ENCODE data around the gene ZBTB11. TPM values are rescaled to one million over a fixed set of nuclear protein-coding genes. Genes with fewer than 3 reads are reported as not detected.

The ZBTB11 gene
- polyA plus RNA-seq, 1 of the 3 experiments (the other 2 are of a cell fraction): 4.9 TPM

- TF ChIP-seq, protein P1, sequence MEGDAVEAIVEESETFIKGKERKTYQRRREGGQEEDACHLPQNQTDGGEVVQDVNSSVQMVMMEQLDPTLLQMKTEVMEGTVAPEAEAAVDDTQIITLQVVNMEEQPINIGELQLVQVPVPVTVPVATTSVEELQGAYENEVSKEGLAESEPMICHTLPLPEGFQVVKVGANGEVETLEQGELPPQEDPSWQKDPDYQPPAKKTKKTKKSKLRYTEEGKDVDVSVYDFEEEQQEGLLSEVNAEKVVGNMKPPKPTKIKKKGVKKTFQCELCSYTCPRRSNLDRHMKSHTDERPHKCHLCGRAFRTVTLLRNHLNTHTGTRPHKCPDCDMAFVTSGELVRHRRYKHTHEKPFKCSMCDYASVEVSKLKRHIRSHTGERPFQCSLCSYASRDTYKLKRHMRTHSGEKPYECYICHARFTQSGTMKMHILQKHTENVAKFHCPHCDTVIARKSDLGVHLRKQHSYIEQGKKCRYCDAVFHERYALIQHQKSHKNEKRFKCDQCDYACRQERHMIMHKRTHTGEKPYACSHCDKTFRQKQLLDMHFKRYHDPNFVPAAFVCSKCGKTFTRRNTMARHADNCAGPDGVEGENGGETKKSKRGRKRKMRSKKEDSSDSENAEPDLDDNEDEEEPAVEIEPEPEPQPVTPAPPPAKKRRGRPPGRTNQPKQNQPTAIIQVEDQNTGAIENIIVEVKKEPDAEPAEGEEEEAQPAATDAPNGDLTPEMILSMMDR (IDR thresholded peaks at IDR 0.05): no peak
- no peak for TF ChIP-seq RAD21 (IDR thresholded peaks at IDR 0.05; ENCODE audit: low read length)
- no peak for TF ChIP-seq GABPA (IDR thresholded peaks at IDR 0.05; ENCODE audit: low read depth)
- no peak for TF ChIP-seq YY1 (IDR thresholded peaks at IDR 0.05; ENCODE audit: low read depth)
These were observed 49.0 kb upstream of the ZBTB11 start (continued) for GRCh38 chr3:101725890-101726275.

DNA sequence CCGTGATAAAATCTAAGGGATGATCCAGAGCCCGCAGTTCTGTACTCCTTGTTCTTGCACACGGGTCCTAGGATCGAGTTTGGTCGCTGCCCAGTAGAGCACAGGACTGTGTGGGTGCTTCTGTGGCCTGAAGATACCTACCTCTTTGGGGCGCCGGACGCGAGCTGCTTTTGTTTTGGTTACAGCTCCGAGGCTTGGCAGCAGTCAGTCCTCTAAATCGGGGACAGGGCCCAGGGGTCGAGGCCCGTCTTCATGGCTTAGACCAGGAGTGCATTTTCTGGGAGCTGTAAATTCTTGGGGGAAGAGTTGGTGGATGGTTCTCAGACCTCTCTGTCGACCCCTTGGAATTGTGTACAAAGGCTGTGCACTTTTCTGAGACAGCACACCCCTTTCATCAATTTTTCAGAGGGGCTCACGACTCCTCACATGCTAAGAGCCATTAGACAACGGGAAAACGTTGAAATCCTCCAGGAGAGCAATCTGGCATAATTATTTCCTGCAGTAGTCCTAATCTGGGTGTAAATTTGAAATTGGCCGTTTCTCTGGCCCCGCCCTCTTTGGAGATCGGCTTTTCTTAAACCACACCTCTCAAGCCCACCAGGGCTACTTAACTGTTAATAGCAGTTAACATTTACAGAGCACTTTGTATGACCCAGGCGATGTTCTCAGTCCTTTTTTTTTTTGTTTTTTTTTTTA lies 48.4 kb upstream of the ZBTB11 start:
- H3K4me2 ChIP-seq: peak overlapping the region; percentile 94
- TF ChIP-seq, protein P1 (IDR thresholded peaks at IDR 0.05): no peak
- TF ChIP-seq, protein P2, sequence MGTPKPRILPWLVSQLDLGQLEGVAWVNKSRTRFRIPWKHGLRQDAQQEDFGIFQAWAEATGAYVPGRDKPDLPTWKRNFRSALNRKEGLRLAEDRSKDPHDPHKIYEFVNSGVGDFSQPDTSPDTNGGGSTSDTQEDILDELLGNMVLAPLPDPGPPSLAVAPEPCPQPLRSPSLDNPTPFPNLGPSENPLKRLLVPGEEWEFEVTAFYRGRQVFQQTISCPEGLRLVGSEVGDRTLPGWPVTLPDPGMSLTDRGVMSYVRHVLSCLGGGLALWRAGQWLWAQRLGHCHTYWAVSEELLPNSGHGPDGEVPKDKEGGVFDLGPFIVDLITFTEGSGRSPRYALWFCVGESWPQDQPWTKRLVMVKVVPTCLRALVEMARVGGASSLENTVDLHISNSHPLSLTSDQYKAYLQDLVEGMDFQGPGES (IDR thresholded peaks at IDR 0.05; ENCODE audit: low read depth, low read length): no peak
- TF ChIP-seq GATA2 (CRISPR knock-in tag; IDR thresholded peaks at IDR 0.05) (peak; percentile 55; the same call in 1 of the 2 replicates), FOSL2 (IDR thresholded peaks at IDR 0.05; ENCODE audit: borderline replicate concordance, low read depth) (no peak), ZBTB33 (IDR thresholded peaks at IDR 0.05; ENCODE audit: borderline replicate concordance, low read depth) (no peak), MXI1 (IDR thresholded peaks at IDR 0.05; ENCODE audit: low read depth, low read length) (0 out of 2 replicates have a peak, but pooled peaks have one; percentile 27)
- peak overlapping the region; percentile 86 to 99 for H3K4me3 ChIP-seq (ENCODE audit: low read depth in 2 of 2, low read length in 1 of 2)
- H3K4me1 ChIP-seq (ENCODE audit: control insufficient read depth in 1 of 2, insufficient read depth in 2 of 2, low read depth in 1 of 2, low read length in 1 of 2): peaks cover 3 to 4% of the 10 kb centered on the region in 2 experiments; a peak in 3 of 4 replicates
- POLR2A ChIA-PET: interaction anchor here (1.0 to 1.5 kb wide), 3 partner anchors 17 to 54 kb away, joined by 3 to 13 read pairs (median 6); partner anchors contain the start of genes NXPE3 and ZBTB11
- DNase-seq: peak; percentile 52
- 2% methylated on average over 15 of the region's 21 CpGs for WGBS (ENCODE audit: low lambda C conversion rate)
- H3F3A ChIP-seq (replicated peaks; ENCODE audit: insufficient read depth): peaks cover 9% of the 10 kb centered on the region
- H4K20me1 ChIP-seq (ENCODE audit: insufficient read depth): no peaks in the 10 kb centered on the region
- no peaks in the 10 kb centered on the region for H3K9me2 ChIP-seq
- H3K9me3 ChIP-seq: no peaks in the 10 kb centered on the region; the same call in 1 of the 2 replicates
- CTCF ChIA-PET: interaction anchor here (1.1 to 1.8 kb wide), 3 partner anchors 16 to 84 kb away, joined by 3 to 7 read pairs (median 6); partner anchors contain the start of gene NXPE3
- peaks cover 13 to 14% of the 10 kb centered on the region in 2 experiments for H3K36me3 ChIP-seq (replicated peaks in 1 of 2; ENCODE audit: control insufficient read depth in 1 of 2, insufficient read depth in 2 of 2, low read length in 1 of 2)
- H3K9ac ChIP-seq: peak overlapping the region; percentile 96
- peak overlapping the region; percentile 68 to 92 for H3K27ac ChIP-seq (ENCODE audit: low read depth in 2 of 2, low read length in 1 of 2)
- H3K27me3 ChIP-seq (ENCODE audit: insufficient read depth): no peaks in the 10 kb centered on the region
- peaks cover 39% of the 10 kb centered on the region for H3K79me2 ChIP-seq (ENCODE audit: insufficient read depth)
- peak overlapping the region; percentile 95 for H2AFZ ChIP-seq (ENCODE audit: low read depth)
